T-helper 1 cell (primary cell): Measurements from ENCODE around the gene UPK1A.
"Not testable (repeated sequence)": the region's sequence is repeated elsewhere in the genome, so short reads cannot be mapped to it uniquely, and the experiment has no call there.

Experiments used
- DNase-seq, 5 donors: peaks; one replicate each; pipeline ENCODE4 v3.0.0-alpha.2; 2012 to 2020

Gene UPK1A

DNA sequence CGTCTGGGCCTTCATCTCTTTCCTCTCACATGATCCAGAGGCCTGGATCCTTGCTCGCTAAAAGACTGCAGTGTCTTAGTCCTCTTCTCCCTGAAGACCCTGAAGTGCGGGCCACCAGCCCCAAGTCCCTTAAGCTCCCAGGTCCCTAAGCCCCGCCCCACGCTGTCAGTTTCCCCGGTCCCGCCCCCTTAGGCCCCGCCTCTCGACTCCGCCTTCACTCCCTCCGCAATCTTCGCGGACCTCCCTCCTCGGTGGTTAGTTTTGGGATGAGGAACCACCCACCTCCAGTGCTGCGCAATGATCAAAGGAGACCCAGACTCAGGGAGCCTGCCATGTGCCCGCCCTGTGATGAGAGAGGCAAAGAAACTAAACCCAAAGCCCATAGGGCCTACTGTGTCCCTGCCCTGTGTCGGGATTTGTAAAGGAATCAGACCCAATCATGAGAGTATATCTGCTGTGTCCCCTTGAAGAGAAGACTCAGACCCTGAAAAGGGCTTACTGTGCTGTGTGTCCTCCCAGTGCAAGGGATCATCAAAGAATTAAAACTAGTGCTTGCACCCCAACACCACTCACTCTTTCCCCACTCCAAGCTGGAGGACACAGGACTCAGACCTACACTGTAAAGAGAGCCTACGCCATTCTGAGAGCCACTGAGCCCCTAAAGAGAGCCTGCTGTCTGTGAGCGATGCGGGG is 21.2 kb upstream of the UPK1A start:
- peak; percentile 49 to 79 (median 66) for DNase-seq

DNA sequence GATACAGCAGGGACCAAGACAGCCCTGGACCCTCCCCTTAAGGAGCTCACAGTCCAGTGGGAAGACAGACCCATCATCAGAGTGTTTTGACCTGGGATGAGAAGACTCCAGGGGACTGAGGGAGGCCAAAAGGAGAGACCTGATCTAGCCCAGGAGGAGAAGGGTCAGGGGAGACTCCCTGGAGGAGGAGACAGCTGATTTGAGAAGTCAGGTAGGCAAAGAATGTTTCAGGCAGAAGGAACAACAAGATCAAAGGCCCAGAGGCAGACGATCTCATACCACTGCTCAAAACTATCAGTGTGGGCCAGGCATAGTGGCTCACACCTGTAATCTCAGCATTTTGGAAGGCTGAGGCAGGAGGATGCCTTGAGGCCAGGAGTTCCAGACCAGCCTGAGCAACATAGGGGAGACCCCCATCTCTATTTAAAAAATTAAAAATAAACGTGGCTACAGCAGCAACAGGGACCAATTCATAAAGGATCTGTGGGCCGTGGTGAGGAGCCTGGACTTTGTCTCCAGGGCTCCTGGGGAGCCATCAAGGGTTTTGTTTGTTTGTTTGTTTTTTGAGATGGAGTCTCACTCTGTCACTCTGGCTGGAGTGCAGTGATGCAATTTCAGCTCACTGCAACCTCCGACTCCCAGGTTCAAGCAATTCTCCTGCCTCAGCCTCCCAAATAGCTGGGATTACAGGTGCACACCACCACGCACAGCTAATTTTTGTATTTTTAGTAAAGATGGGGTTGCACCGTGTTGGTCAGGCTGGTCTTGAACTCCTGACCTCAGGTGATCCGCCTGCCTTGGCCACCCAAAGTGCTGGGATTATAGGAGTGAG is 20.4 kb upstream of the UPK1A start:
- no peak for DNase-seq

DNA sequence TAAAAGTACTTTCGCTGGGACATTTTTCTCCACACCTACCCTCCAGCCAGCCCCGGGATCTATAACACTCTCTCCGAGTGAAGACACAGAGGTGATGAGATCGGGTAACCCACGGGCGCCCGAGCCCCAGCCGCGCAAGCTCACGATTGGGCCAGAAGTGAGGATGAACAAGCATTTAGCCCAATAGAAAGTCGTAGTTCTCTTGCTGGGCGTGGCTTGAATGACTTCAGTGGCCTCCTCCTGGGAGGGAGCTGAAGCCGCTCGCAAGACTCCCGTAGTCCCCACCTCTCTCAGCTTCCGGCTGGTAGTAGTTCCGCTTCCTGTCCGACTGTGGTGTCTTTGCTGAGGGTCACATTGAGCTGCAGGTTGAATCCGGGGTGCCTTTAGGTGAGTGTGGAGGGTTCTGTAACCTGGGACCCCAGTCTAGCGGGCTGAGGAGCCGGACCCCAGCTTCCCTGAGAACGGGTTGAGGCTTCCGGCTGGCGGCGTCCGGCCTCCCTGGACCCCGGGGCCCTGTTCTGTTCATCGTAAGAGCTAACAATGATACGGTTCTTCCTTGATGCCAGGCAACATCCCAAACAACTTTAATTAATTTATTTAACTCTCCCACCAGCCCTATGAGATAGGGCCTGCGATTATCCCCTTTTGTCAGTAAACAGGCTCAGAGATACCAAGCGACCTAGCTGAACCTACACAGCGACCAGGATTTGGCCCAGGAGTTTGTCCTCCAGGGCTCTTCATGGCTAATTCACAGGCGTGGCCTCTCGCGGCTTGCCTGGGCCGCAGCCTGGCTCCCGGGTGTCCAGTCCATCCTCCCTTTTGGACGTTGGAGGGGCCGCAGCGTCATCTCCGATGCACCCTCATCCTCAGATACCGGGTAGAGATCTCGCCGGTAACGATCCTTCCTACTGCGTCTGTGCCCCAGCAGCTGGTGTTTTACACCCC is 18.0 kb upstream of the UPK1A start, which contains the start of gene COX6B1:
Gene COX6B1 (plus strand): TSS at position 307 of the 945 bp plus-strand sequence. CDS start 2,921 bp downstream, outside the sequence.
- peak; percentile 83 to 98 (median 91) for DNase-seq

DNA sequence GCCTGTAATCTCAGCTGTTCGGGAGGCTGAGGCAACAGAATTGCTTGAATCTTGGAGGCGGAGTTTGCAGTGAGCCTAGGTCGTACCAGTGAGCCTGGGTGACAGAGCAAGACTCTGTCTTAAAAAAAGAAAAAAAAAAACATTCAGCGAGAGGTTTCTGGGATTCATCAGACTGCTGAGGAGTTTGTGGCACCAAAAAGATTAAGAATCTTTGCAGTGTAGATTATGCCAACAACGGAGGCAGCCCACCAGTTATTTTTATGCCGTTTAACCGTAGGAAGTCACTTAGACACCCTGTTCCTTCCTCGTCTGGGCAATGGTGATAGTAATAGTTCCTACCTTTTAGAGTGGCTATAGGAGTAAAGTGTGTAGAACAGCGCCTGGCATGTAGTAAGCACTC is 15.7 kb upstream of the UPK1A start:
- no peak for DNase-seq

DNA sequence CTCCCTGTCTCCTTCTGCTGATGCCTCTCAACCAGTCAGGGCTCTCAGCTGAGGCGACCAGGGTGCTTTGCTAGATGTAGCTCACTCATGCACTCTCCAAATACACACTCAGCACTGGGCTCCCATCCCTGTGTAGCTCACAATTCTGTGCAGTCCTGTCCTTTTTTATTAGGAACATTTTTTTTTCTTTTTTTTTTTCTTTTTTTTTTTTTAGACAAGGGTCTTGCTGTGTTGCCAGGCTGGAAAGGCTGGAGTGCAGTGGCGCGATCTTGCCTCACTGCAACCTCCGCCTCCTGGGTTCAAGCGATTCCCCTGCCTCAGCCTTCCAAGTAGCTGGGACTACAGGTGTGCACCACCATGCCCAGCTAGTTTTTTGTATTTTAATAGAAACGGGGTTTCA is 11.5 kb upstream of the UPK1A start:
- DNase-seq, result not testable (repeated sequence)

DNA sequence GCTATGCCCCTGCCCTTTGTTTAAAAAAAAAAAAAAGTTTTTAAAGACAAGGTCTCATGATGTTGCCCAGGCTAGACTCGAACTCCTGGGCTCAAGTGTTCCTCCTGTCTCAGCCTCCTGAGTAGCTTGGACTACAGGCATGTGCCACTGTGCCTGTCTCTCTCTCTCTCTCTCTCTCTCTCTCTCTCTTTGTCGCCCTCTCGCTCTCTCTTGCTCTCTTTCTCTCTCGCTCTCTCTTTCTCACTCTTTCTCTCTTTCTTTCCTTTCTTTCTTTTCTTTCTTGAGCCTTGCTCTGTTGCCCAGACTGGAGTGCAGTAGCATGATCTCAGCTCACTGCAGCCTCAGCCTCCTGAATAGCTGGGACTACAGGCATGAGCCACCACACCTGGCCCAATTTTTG is 10.7 kb upstream of the UPK1A start:
- no peak for DNase-seq

GRCh38 chr19:35656700-35657099 is 9.6 kb upstream of the UPK1A start:
- DNase-seq, result no peak

DNA sequence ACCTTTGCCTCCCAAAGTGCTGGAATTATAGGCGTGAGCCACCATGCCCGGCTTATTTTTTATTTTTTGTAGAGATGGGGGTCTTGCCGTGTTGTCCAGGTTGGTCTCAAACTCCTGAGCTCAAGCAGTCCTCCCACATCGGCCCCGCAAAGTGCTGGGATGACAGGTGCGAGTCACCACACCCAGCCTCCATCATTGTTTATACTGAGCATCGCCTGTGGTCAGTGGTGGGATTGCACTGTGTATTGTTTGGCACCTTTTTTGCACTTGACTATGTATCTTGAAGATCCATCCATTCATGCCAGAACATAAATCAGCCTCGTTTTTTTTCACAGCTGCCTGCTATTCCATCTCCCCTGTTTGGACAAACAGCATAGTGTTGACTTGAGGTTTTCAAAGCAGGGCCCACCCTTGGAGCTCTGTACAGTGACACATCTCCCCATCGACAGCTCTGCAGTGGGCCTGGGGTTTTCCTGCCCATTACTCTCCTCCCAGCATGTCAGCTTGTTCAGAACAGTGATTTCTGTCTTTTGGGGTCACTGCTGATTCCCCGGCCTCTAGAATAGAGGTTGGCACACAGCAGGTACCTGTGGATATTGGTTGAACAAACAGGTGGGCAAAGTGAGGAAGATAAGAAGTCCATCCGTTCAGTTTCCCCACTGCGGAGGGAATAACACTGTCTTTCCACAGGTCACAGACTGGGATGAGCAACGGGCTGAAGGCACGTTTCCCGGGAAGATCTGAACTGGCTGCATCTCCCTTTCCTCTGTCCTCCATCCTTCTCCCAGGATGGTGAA is 8.2 kb upstream of the UPK1A start:
- no peak for DNase-seq

GRCh38 chr19:35661995-35662340 is 4.3 kb upstream of the UPK1A start:
- DNase-seq, result no peak

DNA sequence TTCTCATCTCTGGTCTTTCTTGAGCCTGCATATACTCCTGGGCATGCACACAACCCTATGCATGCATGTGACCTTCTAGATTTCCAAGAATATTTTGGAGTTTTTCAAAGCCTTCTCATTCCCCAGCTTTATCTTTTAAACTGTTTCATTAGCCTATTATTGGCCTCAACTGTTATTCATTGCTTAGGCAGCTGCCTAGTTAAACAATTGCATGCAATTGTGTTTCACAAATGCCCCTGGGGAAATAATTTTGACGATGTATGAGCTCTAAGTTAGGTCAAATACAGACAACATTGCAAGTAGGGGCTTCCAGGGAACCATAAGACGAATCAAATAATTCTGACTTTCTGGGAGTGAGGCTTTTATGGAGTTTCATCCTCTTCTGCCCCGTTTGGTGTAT is 2.3 kb upstream of the UPK1A start:
- DNase-seq, result no peak

DNA sequence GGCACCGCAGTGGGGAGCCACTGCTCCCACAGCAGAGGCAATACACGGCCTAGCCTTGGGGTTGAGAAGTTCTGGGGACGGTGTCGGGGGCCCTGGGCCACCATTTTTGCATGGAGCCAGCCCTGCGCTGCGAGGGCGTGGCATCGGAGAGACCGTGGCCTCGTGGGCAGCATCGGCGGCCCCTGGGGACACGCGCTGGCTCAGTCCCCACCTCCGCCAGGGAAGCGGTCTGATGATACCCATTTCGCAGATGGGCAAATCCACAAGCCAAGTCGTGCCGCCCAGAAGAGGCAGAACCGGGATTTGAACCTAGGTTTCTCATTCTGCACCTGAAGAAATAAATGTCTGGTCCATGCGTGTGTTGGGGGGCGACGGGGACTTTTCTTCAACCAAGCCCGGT is 1.2 kb upstream of the UPK1A start:
- no peak for DNase-seq

GRCh38 chr19:35665604-35666003 is 713 bp upstream of the UPK1A start:
- DNase-seq, result no peak

DNA sequence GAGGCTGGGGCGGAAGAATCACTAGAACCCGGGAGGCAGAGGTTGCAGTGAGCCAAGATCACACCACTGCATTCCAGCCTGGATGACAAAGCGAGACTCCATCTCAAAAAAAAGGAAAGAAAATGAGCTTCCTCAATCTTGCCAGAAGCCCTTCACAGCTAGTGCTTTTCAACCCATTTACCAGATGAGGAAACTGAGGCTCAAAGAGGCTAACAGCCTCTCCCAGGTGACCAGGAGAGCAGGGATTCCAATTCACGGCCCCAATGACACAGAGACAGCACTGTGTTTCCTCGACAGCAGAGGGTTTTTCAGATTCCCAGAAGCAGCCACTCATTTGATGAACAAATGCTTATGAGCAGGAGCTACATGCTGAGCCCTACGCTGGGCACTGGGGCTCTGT is 3.2 kb downstream of the UPK1A start:
- no peak for DNase-seq

DNA sequence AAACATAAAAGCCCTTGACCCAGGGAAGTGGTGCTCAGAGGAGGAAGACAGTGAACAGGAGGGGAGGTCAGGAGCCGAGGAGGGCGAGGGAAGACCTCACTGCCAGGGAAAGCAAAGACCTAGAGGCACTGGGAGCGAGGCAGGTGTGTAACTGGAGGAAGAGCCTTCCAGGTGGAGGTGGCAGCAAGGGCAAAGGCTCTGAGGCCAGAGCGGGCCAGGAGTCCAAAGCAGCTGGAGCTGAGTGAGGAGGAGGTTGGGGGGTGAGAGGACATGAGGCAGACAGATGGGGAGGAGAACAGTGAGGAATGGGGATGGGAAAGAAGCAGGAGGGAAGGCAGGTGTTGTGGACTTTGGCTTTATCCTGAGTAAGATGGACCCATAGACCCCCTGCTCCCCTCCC is 3.7 kb downstream of the UPK1A start:
- no peak for DNase-seq

DNA sequence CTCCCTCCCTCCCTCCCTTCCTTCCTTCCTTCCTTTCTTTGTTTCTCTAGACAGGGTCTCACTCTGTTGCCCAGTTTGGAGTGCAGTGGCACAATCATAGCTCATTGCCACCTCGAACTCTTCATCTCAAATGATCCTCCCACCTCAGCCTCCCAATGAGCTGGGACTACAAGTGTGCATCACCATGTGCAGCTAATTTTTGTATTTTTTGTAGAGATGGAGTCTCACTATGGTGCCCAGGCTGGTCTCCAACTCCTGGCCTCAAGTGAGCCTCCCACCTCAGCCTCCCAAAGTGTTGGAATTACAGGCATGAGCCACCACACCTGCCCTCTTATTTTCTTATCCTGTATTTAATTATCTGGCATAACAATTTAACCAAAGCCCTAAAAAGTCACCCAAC is 4.4 kb downstream of the UPK1A start:
- DNase-seq, result no peak

- DNase-seq, result no peak
These were observed 5.5 kb downstream of the UPK1A start for GRCh38 chr19:35671818-35672217.

DNA sequence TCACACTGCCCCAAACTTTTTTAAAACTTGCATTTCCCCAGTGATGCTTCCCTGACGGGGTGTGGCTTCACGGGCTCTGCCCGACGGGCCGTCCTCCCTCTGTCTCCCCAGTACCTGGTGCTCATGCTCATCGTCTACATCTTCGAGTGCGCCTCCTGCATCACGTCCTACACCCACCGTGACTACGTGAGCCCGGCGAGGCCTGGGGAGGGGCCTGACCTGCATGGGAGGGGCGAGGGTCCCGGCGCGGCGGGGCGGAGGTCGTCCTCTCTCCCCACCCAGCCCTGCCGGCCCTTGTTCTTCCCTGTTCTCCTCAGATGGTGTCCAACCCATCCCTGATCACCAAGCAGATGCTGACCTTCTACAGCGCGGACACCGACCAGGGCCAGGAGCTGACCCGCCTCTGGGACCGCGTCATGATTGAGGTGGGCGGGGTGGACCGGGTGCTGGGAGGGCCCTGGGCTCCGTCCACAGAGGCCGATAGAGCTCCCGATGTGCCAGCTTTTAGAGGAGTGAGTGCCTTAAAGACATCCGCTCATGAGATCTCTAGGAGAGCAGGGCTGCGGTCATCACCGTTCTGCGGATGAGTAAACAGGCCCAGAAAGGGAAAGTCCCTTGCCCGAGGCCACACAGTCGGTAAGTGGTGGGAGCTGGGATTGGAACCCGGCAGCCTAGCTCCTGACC is 6.9 kb downstream of the UPK1A start:
- DNase-seq, result peak in 3 of 5 donors; percentile 5 to 74 (median 14)

DNA sequence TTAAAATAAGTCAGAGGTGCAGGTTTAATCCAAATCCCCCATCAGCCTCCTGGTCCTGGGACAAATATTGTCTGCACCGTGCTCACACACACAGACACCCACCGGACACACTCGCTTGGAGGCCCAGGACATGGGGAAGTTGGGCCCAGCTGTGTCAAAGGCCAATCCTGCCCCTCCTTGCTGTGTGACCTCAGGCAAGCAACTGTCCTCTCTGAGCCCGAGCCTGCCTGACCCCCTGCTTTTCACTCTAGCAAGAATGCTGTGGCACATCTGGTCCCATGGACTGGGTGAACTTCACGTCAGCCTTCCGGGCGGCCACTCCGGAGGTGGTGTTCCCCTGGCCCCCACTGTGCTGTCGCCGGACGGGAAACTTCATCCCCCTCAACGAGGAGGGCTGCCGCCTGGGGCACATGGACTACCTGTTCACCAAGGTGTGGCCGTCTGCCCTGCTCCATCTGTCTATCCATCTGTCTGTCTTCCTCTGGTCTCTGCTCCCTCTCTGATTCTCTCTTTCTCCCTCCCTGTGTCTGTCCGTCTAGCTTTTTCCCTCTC is 9.3 kb downstream of the UPK1A start:
- DNase-seq, result no peak

DNA sequence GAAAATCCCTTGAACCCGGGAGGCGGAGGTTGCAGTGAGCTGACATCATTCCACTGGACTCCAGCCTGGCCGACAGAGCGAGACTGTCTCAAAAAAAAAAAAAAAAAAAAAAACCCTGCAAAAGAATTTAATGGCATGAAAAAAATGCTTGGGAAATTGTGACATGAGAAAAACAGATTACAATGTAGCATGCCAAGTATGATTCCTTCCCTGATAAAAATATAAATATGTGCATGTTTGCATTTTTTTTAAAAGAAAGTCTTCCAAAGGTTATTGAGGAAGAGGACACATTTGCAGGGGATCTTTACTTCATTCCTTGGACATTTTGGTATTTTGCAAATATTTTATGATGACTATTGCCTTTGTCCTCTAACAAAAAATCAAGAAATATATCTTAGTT is 23.5 kb downstream of the UPK1A start:
- no peak for DNase-seq

- DNase-seq, result not testable (repeated sequence)
These were observed 24.8 kb downstream of the UPK1A start for GRCh38 chr19:35691106-35691505.

DNA sequence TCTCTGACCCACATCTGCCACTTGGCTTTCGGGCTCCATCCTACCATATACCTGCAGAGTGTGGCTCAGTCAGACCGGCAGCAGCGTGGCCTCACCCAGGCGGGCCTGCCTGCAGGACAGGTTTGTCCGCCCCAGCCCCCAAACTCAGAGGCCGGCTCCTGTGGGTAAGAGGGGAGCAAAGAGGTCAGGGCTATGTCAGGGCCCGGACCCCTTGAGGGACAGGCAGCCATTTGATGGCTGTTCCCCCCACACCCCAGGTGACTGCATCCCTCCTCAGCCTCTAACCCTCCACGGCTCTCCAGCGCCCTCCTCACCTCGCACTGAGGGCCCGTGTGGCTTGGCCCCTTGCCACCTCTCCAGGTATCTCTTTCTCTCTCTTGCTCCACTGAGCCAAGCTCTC is 25.7 kb downstream of the UPK1A start:
- DNase-seq, result no peak
